Measurements from ENCODE around the gene TSSK2. TPM values are rescaled to one million over a fixed set of nuclear protein-coding genes. Genes with fewer than 3 reads are reported as not detected.

The TSSK2 gene
- total and polyA plus RNA-seq, 2 of the 8 experiments (the other 6 are each of a cell fraction or from before 2014, with no cell fraction given), result not detected

- H4K20me1 ChIP-seq (replicated peaks in 1 of 2; ENCODE audit: control insufficient read depth in 1 of 2, insufficient read depth in 2 of 2, low read length in 2 of 2), result peaks cover 25 to 45% of the 10 kb centered on the region in 2 experiments
- H4K91ac ChIP-seq (replicated peaks; ENCODE audit: insufficient read length, low read length), result no peak overlapping the region
Observed at GRCh38 chr22:19106886-19107729, 24.0 kb upstream of the TSSK2 start.

More at GRCh38 chr22:19106886-19107729, 24.0 kb upstream of the TSSK2 start:
- no peak overlapping the region for H3K4me2 ChIP-seq (ENCODE audit: insufficient read depth in 1 of 2, low read depth in 2 of 2, low read length in 2 of 2)
- H3K36me3 ChIP-seq (ENCODE audit: control insufficient read depth in 2 of 4, insufficient read depth in 4 of 4, low read length in 3 of 4), result no peaks in the 10 kb centered on the region
- POLR2A ChIA-PET (ENCODE audit: partially characterized antibody), result interaction anchor here (1.1 kb wide), 1 partner anchor 17 kb away, joined by 3 read pairs; no protein-coding TSS in a partner anchor
- no peak overlapping the region for H2BK15ac ChIP-seq (ENCODE audit: low read length)
- H2BK5ac ChIP-seq (ENCODE audit: low read depth, low read length), result no peak overlapping the region
- H3K14ac ChIP-seq (ENCODE audit: insufficient read length), result no peak overlapping the region
- H3K4me3 ChIP-seq (ENCODE audit: extremely low read depth in 1 of 4, insufficient read depth in 2 of 4, low read depth in 3 of 4, low read length in 4 of 4), result no peak overlapping the region
- FAIRE-seq, result no peak
- no peak overlapping the region for H4K5ac ChIP-seq (ENCODE audit: insufficient read length, low read depth, low read length)
- H3K18ac ChIP-seq (ENCODE audit: extremely low read depth, low read length), result no peak overlapping the region; the same call in 1 of the 2 replicates
- no peak overlapping the region for H3K4ac ChIP-seq (replicated peaks; ENCODE audit: insufficient read length, low read depth, low read length)
- no peak overlapping the region for H2BK120ac ChIP-seq (replicated peaks; ENCODE audit: low read depth, low read length)
- H2AFZ ChIP-seq (ENCODE audit: low read length), result no peak overlapping the region
- H3K79me2 ChIP-seq (ENCODE audit: control insufficient read depth in 1 of 2, insufficient read depth in 2 of 2, low read length in 2 of 2), result peaks cover 26 to 87% of the 10 kb centered on the region in 2 experiments
- peaks cover 7 to 14% (median 11%) of the 10 kb centered on the region in 4 experiments for H3K4me1 ChIP-seq (replicated peaks in 1 of 4; ENCODE audit: control insufficient read depth in 3 of 4, insufficient read depth in 4 of 4, low read length in 3 of 4)
- H4K8ac ChIP-seq (ENCODE audit: extremely low read depth, insufficient read depth, low read length), result peak overlapping the region; percentile 53; the same call in 1 of the 2 replicates
- no peaks in the 10 kb centered on the region for H3K9me3 ChIP-seq (ENCODE audit: insufficient read depth in 2 of 2, low read depth in 1 of 2, low read length in 1 of 2)
- 100% methylated on average over 3 of the region's 3 CpGs; no CpG with 5 or more reads in 1 of the 2 experiments for WGBS, 2 experiments (ENCODE audit: extremely low coverage in 1 of 2, insufficient coverage in 1 of 2, insufficient read length in 1 of 2, insufficient replicate concordance in 2 of 2, low coverage in 1 of 2, low lambda C conversion rate in 2 of 2, missing lambda C conversion rate in 1 of 2)
- CTCF ChIA-PET (ENCODE audit: partially characterized antibody), result interaction anchor here (0.7 to 1.8 kb wide), 6 partner anchors 9 to 69 kb away, joined by 3 to 7 read pairs (median 3); no protein-coding TSS in a partner anchor
- no peak overlapping the region for H2BK20ac ChIP-seq (ENCODE audit: low read length)
- no peak overlapping the region for H3K56ac ChIP-seq (replicated peaks; ENCODE audit: insufficient read length, low read depth, low read length)
- H3K79me1 ChIP-seq (ENCODE audit: low read depth, low read length), result peaks cover 21% of the 10 kb centered on the region
- no peak overlapping the region for H2AK5ac ChIP-seq (ENCODE audit: low read depth, low read length)
- DNase-seq (ENCODE audit: low read depth in 1 of 2, low spot score in 2 of 2), result no peak
- H3K27ac ChIP-seq (ENCODE audit: low read depth, low read length), result no peak overlapping the region
- TF ChIP-seq FOSL1 (IDR thresholded peaks at IDR 0.05; ENCODE audit: insufficient read depth, low read depth, low read length), result no peak
- TF ChIP-seq CTCF (IDR thresholded peaks at IDR 0.05; ENCODE audit: control extremely low read depth in 1 of 3, insufficient read depth in 1 of 3, low read depth in 1 of 3, low read length in 3 of 3), result no peak
- no peak for TF ChIP-seq EZH2 (IDR thresholded peaks at IDR 0.05; ENCODE audit: low read depth, low read length, severe bottlenecking)
- no peak for TF ChIP-seq PHF8 (conservative IDR thresholded peaks at IDR 0.05; ENCODE audit: low read depth, low read length)
- TF ChIP-seq CTBP2 (IDR thresholded peaks at IDR 0.05; ENCODE audit: borderline replicate concordance, insufficient read depth, insufficient read length, low read length), result no peak
- no peak for TF ChIP-seq CHD1 (IDR thresholded peaks at IDR 0.05; ENCODE audit: low read depth, low read length)
- no peak for TF ChIP-seq SAP30 (IDR thresholded peaks at IDR 0.05; ENCODE audit: insufficient read depth, insufficient replicate concordance, low read length)
- no peak overlapping the region for H2BK12ac ChIP-seq (ENCODE audit: low read depth, low read length)
- no peaks in the 10 kb centered on the region for H3K23me2 ChIP-seq (ENCODE audit: low read depth, low read length)
- no peak overlapping the region for H3K9ac ChIP-seq (replicated peaks in 1 of 4; ENCODE audit: extremely low read depth in 1 of 4, low read depth in 3 of 4, low read length in 3 of 4)
- H3K23ac ChIP-seq (ENCODE audit: insufficient read length), result no peak overlapping the region
- H3K27me3 ChIP-seq (replicated peaks in 1 of 4; ENCODE audit: control insufficient read depth in 3 of 4, extremely low read depth in 1 of 4, insufficient read depth in 3 of 4, low read length in 3 of 4), result no peaks in the 10 kb centered on the region; a peak in 1 of 7 replicates

Measured in H1 (cell line).